Measurements from ENCODE around the gene MYLK. TPM values are rescaled to one million over a fixed set of nuclear protein-coding genes. Genes with fewer than 3 reads are reported as not detected.

MYLK gene
- total RNA-seq, 2 donors from 2014 or later: 30.5 to 85.1 TPM

- peaks cover 0 to 52% of the 10 kb centered on the region in 2 donors for H3K4me1 ChIP-seq
- DNase-seq (ENCODE audit: low spot score): no peak
- no peak overlapping the region for H3K4me3 ChIP-seq
- TF ChIP-seq, protein P1, sequence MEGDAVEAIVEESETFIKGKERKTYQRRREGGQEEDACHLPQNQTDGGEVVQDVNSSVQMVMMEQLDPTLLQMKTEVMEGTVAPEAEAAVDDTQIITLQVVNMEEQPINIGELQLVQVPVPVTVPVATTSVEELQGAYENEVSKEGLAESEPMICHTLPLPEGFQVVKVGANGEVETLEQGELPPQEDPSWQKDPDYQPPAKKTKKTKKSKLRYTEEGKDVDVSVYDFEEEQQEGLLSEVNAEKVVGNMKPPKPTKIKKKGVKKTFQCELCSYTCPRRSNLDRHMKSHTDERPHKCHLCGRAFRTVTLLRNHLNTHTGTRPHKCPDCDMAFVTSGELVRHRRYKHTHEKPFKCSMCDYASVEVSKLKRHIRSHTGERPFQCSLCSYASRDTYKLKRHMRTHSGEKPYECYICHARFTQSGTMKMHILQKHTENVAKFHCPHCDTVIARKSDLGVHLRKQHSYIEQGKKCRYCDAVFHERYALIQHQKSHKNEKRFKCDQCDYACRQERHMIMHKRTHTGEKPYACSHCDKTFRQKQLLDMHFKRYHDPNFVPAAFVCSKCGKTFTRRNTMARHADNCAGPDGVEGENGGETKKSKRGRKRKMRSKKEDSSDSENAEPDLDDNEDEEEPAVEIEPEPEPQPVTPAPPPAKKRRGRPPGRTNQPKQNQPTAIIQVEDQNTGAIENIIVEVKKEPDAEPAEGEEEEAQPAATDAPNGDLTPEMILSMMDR (IDR thresholded peaks at IDR 0.05): no peak
- H3K27ac ChIP-seq: peak overlapping the region; percentile 38 to 42
- H3K9me3 ChIP-seq: no peaks in the 10 kb centered on the region
- H3K27me3 ChIP-seq: no peaks in the 10 kb centered on the region
- no peaks in the 10 kb centered on the region for H3K36me3 ChIP-seq
These were observed 189.6 kb downstream of the MYLK start for GRCh38 chr3:123694366-123695087.

DNA sequence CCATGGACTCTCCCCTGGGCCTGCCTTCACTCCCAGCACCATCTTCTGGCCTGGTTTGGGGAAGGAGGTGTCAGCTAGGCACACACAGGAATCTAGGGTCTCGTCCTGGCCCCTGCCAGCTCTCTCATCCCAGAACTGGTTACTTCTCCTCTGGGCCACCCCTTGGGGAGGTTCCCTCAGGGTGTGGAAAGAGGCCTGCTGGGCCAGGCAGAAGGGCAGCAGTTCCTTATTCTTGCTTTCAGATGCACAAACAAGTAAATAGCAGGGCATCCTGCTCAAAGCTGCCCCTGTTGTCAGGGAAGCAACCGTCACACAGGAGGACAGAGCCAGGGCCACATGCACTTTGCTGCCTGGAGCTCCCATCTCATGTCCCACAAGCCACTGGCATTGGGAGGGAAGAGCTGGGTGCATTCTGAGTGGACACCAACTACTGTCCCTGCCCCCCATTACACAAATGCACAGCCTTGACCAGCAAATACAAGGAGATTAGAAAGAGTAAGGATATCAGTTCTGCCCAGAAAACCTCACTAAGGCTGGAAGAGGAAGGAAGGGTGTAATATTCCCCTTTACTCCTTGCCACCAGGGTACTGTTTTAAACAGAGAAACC lies 190.4 kb downstream of the MYLK start:
- Histone ChIP-seq H3K36me3 (no peaks in the 10 kb centered on the region), H3K27me3 (no peaks in the 10 kb centered on the region), H3K27ac (peak overlapping the region; percentile 38 to 42), H3K4me3 (no peak overlapping the region), H3K4me1 (peaks cover 0 to 52% of the 10 kb centered on the region in 2 donors), H3K9me3 (no peaks in the 10 kb centered on the region)
- TF ChIP-seq, protein P1 (IDR thresholded peaks at IDR 0.05): no peak
- no peak for DNase-seq (ENCODE audit: low spot score)

- Histone ChIP-seq H3K4me1 (peaks cover 0 to 55% of the 10 kb centered on the region in 2 donors), H3K4me3 (no peak overlapping the region), H3K36me3 (no peaks in the 10 kb centered on the region), H3K27me3 (no peaks in the 10 kb centered on the region), H3K27ac (peak overlapping the region; percentile 32 to 59), H3K9me3 (no peaks in the 10 kb centered on the region)
- no peak for DNase-seq (ENCODE audit: low spot score)
- TF ChIP-seq, protein P1 (IDR thresholded peaks at IDR 0.05): no peak
These were observed 191.5 kb downstream of the MYLK start for GRCh38 chr3:123692671-123693070.

DNA sequence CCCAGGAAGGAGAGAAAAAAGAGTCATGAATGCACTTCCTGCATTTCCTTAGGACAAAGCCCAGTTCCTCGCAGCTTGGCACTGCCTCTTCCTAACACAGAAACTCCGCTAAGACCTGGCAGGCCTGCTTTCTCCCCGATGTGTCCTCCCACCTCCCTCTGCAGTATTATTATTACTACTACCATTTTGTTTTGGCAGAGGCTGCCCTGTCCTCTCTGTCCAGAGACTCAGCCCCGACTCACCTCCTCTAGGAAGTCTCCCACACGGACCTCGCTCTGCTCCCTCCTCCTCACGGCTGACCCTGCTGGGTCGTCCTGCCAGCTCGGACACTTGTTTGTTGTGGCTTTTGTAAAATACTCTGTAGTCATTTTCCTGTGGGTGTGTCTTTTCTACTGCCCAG lies 192.1 kb downstream of the MYLK start:
- H3K4me3 ChIP-seq: no peak overlapping the region
- TF ChIP-seq, protein P1 (IDR thresholded peaks at IDR 0.05): no peak
- H3K36me3 ChIP-seq: no peaks in the 10 kb centered on the region
- peak overlapping the region; percentile 32 to 59 for H3K27ac ChIP-seq
- DNase-seq (ENCODE audit: low spot score): no peak
- H3K9me3 ChIP-seq: no peaks in the 10 kb centered on the region
- no peaks in the 10 kb centered on the region for H3K27me3 ChIP-seq
- peaks cover 0 to 52% of the 10 kb centered on the region in 2 donors for H3K4me1 ChIP-seq

DNA sequence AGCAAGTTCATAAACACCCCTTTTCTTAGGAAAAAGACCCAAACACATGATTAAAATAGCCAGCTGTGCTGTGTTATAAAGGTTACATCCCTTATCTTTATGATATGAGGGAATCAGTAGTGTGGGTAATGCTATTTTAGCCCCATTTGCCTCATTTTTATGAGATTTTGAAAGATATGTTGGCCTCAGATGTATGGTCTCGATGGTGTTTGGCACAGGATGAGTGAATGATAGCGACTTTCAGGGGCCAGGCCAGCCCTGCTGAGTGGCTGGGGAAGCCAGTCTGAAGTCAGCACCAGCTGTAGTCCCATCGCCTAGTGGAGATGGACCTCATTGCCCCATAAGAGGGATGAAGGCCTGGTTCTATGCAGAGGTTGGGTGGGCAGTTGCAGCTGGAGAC lies 194.3 kb downstream of the MYLK start:
- Histone ChIP-seq H3K27ac (no peak overlapping the region), H3K36me3 (no peaks in the 10 kb centered on the region), H3K27me3 (no peaks in the 10 kb centered on the region), H3K4me3 (no peak overlapping the region), H3K9me3 (no peaks in the 10 kb centered on the region), H3K4me1 (peaks cover 0 to 30% of the 10 kb centered on the region in 2 donors)
- TF ChIP-seq, protein P1 (IDR thresholded peaks at IDR 0.05): no peak
- DNase-seq (ENCODE audit: low spot score): no peak
